Hematopoietic multipotent progenitor cell treated with erythropoietin and hydrocortisone succinate and interleukin-3 and kit ligand, for 4 days (in vitro differentiated cells): ENCODE data around the gene REC8.

Experiments used
- DNase-seq: peaks from one replicate; pipeline ENCODE4 v3.0.0-alpha.2; 2015

REC8 gene

DNA sequence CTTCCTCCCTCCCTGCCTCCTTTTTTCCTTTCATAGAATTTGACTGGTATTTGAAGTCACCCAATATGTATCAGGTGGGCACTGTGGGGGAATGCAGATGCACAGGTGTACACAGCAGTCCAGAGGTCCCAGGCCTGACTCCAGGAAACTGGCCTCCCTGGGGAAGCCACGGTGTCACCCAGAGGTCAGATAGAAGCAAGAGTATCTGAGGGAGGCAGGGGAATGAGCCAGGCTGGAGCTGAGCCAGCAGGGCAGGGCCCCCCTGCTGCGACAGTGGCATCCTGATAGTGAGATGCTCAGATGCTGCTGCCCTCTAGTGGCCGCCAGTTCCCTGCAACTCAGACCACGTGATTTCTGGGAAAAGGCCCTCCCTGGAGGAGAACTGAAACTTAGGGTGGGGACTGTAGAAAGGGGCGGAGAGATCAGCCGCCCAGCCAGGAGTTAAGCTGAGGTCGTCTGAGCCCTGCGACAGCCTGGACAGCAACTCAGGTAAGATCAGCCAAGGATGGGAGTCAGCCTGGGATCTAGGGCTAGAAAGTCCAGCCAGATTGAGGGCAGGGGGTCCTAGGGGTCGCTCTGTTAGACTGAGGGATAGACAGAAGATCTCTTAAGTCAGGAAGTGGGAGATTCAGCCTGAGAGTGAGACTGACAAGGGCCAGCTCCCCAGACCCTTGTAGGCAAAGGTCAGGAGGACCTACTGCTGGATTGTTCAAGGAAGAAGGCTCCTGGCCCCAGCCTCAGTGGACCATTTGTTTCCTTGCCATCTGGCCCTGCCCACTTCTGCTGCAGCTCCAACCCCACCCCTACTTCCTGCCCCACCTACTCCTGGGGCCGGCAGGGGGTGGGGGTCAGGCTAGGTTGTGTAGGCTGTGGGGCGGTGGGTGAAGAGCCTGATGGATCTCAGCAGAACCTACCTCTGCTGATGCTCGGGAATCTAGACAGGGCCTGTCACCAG lies 10.8 kb upstream of the REC8 start, which contains the start of gene IRF9:
IRF9 (plus strand) TSS at position 416 of the 955 bp plus-strand sequence. CDS start 880 bp downstream, outside the sequence.
- peak; percentile 98 for DNase-seq

DNA sequence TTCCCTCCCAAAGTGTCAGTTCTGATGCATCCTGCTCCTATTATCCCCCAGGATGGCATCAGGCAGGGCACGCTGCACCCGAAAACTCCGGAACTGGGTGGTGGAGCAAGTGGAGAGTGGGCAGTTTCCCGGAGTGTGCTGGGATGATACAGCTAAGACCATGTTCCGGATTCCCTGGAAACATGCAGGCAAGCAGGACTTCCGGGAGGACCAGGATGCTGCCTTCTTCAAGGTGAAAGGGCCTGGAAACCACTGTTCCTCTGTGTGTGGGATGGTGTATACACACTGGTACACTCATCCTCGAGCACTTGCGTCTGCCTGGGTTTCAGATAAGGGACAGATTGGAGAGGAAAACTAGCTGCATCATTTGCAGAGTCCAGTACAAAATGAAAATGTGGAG lies 9.8 kb upstream of the REC8 start:
- DNase-seq, result no peak

DNA sequence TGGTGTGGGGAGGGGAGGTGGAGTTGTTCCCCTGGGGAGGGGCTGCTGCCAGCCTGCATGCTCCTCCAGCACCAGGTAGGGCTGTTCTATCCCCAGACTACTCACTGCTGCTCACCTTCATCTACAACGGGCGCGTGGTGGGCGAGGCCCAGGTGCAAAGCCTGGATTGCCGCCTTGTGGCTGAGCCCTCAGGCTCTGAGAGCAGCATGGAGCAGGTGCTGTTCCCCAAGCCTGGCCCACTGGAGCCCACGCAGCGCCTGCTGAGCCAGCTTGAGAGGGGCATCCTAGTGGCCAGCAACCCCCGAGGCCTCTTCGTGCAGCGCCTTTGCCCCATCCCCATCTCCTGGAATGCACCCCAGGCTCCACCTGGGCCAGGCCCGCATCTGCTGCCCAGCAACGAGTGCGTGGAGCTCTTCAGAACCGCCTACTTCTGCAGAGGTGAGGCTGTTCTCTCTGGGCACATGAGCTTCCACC lies 7.3 kb upstream of the REC8 start:
- DNase-seq, result no peak

DNA sequence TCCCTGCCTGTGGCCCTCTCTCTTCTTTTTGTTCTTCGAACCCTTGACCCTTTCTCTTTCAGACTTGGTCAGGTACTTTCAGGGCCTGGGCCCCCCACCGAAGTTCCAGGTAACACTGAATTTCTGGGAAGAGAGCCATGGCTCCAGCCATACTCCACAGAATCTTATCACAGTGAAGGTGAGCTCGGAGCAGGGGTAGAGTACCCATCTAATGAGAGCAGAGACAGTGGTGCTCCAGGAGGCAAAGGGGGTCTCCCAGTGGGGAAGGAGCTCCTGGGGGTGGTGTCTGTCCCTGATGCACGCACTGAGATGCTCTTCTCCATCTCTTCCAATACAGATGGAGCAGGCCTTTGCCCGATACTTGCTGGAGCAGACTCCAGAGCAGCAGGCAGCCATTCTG lies 6.1 kb upstream of the REC8 start:
- DNase-seq, result no peak

DNA sequence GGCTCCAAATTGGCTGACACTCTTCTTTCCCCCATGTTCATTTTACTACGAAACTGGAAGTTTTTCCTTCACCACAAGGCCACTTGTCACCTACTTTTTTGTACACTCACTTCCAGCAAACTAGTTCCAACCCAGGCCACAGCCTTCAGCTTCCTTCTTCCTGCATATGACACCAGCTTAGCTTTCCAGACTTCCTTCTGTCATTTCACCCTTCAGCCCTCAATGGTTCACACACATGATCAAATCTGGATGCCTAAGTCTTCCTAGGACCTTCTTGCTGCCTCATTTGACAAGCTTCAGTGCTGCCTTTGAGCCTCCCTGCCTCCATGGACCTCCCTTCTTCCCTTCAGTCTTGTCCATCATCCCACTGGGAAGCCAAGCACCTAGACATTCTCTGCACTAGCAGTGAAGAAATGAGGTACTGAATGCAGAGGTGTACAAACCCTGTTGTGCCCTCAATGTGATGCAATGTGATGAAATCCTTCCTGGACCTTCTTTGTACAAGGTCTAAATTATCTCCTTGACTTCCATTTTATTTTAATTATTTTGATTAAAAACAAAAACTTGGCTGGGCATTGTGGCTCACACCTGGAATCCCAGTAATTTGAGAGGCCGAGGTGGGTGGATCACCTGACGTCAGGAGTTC lies 4.3 kb upstream of the REC8 start:
- no peak for DNase-seq

DNA sequence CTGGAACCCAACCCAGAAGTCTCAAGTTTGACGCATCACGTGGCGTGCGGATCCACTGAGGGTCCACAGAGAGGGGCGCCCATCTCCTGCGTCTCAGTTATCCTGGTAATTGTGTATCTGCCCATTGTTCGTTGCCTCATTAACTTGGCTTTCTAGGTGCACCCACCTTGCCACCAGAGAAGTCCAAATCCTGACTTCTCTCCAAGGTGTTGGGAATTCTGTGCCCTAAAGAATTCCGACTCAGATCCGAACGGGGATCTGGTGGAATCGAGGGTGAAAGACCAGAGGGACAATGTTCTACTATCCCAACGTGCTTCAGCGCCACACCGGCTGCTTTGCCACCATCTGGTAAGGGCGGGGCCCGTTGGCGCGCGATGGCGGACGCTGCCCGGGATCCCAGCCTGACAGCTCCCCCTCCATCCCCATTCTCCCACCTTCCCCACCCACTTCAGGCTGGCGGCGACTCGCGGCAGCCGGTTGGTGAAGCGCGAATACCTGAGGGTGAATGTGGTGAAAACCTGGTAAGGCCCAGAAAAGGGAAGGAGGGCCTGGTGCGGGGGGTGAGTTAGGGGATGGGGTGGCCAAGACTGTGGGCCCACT lies 481 bp downstream of the REC8 start:
- peak; percentile 40 for DNase-seq

DNA sequence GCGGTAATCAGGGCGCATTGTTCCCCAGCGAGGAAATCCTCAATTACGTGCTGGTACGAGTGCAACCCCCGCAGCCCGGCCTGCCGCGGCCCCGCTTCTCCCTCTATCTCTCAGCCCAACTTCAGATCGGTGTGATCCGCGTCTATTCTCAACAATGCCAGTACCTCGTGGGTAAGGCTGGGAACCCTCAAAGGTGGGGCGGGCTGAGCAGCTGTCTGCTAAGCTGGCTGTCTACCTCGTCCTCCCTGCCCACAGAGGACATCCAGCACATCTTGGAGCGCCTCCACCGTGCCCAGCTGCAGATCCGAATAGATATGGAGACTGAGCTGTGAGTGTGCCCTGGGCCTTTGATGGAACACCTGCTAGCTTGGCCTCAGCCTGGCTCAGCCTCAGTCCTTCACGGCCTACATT lies 996 bp downstream of the REC8 start:
- DNase-seq, result peak; percentile 29

DNA sequence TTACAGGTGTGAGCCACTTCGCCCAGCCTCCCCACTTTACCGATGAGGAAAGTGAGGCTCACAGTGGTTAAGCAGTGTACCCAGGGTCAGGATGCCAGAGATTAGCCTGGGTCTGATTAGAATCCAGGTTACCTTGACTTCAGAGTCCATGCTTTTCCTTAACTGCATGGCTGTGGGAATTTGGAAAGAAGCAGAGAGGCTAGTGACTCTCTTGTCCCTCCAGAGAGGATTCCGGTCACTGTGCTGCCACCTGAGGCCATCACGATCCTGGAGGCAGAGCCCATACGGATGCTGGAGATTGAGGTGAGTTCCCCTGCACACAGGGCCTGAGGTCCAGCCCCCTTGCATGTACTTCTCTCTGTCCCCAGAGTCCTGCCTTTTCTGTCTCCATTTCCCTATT lies 4.7 kb downstream of the REC8 start:
- DNase-seq, result no peak

DNA sequence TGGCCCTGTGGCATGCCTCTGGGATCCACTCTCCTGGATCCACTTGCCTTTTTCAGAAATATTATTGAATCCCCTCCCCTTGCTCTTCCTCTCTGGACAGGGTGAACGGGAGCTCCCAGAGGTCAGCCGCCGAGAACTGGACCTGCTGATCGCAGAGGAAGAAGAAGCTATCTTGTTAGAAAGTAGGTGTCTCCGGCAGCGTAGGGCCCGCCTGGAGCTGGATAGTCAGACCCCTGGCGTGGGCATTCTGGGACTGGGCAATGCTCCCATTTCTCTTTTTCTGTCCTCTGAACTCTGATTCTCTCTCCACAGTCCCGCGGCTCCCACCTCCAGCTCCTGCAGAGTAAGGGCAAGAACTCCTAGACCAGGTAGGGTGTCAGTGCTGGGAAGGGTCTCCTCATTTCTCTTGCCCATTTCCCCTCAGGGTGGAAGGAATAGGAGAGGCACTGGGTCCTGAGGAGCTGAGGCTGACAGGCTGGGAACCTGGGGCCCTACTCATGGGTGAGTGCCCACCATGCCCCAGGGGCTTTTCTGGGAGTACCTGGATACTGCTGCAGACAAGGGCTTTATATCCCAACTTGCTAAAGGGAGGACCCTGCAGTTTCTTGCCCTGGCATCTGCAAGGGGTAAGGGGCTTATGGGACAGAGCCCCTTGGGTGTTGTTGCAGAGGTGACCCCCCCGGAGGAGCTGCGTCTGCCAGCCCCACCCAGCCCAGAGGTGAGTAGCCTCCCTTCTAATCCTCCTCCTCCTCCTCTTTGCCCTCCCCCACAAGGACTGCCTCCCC lies 5.4 kb downstream of the REC8 start:
- DNase-seq, result no peak

DNA sequence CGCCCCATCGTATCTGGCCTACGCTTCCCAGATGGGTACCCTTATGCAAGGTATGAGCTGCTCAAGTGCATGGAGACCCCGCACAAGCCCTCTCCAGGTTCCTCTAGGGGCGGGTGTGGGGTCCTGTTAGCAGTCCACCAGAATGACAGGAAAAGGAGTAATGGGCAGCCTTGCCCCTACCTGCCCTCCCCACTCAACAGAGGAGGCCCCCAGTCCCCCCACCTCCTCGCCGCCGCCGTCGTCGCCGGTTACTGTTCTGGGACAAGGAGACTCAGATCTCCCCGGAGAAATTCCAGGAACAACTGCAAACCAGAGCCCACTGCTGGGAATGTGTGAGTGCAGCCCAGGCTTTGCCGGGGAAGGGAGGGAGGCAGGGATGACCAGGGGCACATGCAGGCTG lies 6.0 kb downstream of the REC8 start:
- DNase-seq, result no peak

DNA sequence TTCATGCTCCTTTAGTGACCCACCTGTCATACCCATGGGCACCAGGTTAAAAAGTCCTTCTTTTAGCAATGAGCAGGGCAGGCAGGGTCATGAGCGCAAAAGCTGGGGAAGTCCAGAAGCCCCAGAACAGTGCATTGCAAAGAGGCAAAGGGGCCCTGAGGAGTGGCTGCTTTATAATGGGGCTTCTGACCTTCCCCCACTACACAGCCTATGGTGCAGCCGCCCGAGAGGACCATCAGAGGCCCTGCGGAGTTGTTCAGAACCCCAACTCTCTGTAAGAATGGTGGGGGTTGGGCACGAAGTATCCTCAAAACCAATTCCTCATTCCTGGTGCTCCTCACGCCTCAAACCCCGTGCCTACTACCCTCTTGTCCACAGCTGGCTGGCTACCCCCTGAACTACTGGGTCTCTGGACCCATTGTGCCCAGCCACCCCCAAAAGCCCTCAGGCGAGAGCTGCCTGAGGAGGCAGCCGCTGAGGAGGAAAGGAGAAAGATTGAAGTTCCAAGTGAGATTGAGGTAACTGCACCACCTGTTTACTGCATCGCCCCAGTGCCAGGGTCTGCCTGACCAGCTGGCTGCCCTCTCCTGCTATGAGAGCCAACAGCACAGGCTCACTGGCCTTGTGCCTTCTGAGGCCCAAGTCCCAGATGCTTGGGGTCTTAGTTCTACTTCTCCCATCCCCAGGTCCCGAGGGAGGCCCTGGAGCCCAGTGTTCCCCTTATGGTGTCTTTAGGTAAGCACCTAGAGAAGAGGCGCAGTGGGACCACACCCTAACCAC lies 6.7 kb downstream of the REC8 start:
- no peak for DNase-seq

DNA sequence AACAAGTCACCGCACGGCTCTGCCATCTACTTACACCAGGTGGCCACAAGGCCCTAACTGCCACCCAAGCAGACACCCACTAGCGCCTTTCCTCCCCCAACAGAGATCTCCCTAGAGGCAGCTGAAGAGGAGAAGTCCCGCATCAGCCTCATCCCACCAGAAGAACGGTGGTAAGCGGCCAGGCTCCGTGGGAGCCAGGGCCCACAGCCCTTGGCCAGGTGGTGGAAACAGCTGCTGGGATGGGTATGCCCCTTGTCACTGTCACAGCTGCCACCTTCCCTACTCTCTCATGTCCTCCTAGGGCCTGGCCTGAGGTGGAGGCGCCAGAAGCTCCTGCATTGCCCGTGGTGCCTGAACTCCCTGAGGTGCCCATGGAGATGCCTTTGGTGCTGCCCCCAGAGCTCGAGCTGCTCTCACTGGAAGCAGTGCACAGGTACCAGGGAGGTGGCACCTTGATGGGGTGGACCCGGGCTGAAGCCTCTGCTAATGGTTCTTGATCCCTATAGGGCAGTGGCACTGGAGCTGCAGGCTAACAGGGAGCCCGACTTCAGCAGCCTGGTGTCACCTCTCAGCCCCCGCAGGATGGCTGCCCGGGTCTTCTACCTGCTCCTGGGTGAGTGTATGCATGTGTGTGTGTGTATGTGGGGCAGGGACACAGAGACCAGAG lies 7.5 kb downstream of the REC8 start:
- no peak for DNase-seq

DNA sequence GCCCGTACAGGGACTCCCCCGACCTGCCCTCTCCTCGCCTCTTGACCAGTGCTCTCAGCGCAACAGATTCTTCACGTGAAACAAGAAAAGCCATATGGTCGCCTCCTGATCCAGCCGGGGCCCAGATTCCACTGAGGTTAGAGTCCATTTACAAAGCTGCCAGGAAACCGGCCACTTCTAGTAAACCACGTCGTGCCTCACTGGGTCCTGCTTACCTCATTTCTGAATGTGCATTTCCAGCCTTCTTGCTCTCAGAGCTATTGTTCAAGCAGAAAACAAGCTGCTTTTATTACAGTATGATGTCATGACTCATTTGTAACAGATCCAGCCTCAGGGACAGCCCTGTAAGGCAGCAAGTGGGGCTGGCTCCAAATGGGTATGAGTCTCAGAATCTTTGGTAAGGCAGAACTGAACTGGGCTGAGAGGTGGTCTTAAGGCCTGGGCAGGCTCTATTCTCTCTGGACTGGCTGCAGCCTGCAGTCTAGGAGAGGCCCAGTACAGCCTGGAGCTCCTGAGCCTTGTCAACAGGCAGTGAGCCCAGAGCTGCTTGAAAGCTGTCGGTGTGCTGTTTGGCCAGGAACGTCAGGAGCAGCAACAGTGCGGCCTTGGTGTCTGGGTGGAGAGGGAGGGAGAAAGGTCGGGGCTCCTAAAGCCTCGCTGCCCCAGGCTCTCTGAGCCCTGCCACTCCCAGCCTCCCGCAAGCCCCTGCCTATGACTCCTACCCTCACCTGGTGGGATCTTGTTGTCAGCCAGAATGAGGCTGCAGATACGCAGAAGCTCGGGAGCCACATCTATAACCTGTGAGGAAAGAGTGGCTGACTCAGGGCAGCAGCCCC lies 8.3 kb downstream of the REC8 start:
- no peak for DNase-seq

DNA sequence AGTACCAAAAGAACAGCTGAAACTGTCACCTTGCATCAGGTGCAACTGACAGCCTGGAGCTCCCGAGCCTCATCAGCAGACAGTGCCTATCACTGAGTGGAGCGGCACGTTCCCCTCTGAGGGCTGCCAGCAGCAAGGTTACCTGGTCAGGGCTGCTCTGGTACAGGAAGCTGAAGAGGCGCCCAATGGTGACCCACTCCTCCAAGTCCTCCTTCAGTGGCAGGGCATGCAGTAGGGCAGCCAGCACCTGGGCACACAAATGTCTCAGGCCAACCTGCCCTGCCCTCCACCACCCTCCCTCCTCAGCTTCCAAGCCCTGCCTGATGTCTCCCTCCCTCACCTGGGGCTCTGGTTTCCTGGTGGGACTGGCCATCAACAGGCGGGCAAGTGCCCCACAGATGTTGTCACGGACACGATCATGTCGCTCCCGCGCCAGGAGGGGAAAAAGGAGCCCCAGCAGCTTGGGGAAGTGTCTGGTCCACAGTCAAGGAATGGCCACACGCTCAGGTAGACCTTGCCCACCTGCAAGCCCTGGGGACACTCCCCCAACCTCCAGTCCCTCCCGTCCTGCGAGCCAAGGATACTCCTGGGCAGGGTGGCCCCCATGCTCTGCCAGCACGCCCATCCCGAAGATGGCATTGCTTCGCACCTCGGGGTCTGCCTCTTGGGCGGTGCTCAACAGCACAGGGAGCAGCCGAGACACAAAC lies 9.6 kb downstream of the REC8 start:
- no peak for DNase-seq

DNA sequence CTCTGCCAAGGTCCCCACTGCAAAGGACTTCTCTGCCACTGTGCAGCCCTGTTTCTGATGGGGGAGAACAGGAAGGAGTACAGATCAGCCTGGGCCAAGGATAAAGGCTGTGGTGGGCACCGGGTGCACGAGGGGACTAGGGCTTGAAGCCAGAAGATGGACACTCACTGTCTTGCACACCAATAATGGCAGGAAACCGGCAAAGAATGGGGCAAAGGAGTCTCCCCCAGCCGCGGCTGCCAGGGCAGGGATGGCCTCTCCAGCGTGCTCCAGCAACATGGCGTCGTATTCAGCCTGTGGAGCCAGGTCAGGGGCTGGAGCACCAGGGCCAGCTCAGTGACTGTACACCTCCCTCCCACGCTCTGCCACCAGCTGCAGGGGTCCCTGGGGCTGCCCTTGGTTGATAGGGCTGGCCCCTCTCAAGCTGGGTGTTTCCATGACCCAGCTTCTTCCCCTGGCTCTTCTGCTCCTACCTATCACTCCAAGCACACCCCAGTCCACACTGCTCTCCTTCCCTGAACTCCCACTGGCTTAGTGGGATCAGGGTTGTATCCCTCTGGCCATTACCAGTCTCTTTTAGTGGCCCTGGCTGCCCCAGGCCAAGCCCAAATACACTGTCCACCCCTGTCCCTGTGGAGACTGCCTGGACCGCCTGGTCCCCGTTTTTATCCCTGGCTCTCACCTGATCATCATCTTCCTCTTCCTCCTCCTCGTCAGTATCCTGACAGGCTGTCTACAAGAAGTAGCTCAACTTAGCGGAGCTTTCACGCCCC lies 10.4 kb downstream of the REC8 start:
- DNase-seq, result no peak

DNA sequence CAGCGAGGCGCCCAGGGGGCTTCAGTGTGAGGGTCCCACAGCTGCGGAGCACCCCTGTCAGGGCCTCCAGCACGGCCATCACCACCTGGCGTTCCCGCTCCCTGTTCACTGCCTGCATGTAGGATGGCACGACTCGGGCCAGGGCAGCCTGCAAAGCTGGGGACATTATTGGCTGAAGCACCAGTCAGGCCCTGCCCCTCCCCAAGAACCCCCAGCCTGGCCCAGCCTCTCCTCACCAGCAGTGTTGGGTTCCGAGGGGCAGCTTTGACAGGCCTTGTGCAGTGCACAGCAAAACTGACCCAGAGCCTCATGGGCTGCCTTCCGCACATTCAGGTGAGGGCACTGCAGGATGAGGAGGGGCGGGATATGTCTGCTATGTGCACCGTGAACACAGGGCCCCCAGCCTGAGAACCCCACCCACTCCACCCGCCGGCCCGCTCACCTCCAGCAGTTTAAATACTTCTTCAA lies 11.2 kb downstream of the REC8 start:
- no peak for DNase-seq

DNA sequence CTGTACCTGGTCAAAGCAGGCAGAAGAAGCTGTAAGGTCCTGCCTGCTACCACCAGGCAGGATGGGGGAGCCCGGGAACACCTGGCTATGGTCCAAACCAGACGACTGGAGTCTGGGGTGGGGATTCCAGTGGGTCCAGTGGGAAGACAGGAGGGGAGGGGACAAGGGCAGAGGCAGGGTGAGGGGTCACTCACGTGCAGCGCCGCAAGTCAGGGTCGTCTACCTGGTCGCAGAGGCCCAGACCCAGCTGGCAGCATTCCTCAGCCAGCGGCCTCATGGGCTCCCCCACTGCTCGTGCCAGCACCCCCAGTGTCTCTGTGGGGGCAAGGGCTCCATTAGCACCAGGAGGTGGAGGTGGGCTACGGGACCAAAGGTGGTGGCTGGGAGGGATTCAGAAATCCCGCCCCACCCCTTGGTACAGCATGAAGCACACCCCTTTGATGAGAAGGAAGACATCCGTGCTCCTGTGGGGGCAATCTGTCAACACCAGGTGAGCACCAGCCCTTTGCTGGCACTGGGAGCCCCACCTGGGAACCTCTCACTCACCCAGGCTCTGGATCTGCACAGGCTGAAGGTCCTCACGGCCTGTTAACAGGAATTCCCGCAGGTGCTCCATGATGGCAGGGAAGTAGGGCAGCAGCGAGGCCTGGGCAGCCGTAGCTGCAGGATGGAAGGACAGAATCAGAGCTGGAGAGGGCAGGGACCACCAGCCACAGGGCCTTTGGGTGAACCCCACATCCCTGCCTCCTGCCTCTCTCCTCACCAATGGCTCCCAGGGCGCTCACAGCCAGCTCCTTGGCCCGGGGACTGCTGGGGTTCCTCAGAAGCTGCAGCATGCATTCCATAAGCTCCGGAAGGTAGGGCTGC lies 12.5 kb downstream of the REC8 start:
- DNase-seq, result no peak

DNA sequence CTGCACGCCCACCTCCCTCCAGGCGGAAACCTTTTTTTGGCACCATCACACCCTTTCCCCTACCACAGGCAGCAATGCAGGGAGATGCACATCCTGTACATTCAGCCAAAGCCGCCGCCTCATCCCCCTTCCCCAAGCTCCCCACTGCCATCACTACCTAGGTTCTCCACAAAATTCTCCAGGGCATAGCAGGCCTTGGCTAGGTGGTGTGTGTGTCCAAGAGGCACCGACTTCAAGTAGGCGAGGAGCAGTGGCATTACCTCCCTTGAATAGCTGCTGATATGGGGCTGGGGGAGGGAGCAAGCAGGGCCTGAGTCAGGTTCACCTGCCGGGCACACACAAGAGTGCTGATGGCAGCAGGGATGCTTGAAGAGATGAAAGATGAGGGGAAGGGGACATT lies 13.1 kb downstream of the REC8 start:
- DNase-seq, result no peak
